GM23338 (cell line): ENCODE results near the gene GNG12. TPM values are rescaled to one million over a fixed set of nuclear protein-coding genes. Genes with fewer than 3 reads are reported as not detected.

Experiments
- ATAC-seq: fragments of 200-7000 bp; cut with Tn5 transposase; 3 replicates; pipeline ENCODE4 v1.9.1; 2020
- DNase-seq: peaks from one replicate; pipeline ENCODE4 v3.0.0-alpha.2; 2015; ENCODE audit warnings: low spot score
- H2AFZ ChIP-seq: fragments of 200-600 bp; sonication (generic); 2 replicates; pipeline ENCODE4 v1.8.0; 2016; ENCODE audit warnings: antibody characterized with exemption, mild to moderate bottlenecking, moderate library complexity
- H3F3A ChIP-seq: fragments of 200-600 bp; sonication (generic); replicated peaks from 2 replicates; pipeline ENCODE4 v1.8.0; 2017; ENCODE audit warnings: antibody characterized with exemption, mixed run types, low read depth
- H3K27ac ChIP-seq: fragments of 200-600 bp; sonication (generic); 2 replicates; pipeline ENCODE4 v1.6.1; 2016; ENCODE audit warnings: low read depth
- H3K27me3 ChIP-seq: fragments of 200-600 bp; sonication (generic); 2 replicates; pipeline ENCODE4 v1.8.0; 2016; ENCODE audit warnings: mild to moderate bottlenecking, mixed run types, moderate library complexity; ENCODE audit not compliant: insufficient read depth
- H3K36me3 ChIP-seq: fragments of 200-600 bp; sonication (generic); 2 replicates; pipeline ENCODE4 v1.8.0; 2016; ENCODE audit warnings: mild to moderate bottlenecking; ENCODE audit not compliant: insufficient read depth
- H3K4me1 ChIP-seq: fragments of 200-600 bp; sonication (generic); 2 replicates; pipeline ENCODE4 v1.8.0; 2016; ENCODE audit warnings: mild to moderate bottlenecking, moderate library complexity; ENCODE audit not compliant: insufficient read depth
- H3K4me2 ChIP-seq: fragments of 200-600 bp; sonication (generic); 2 replicates; pipeline ENCODE4 v1.7.1; 2017; ENCODE audit warnings: mixed run types
- H3K4me3 ChIP-seq: fragments of 200-600 bp; sonication (generic); 2 replicates; pipeline ENCODE4 v1.6.1; 2016; ENCODE audit warnings: mixed run types
- H3K79me2 ChIP-seq: fragments of 200-600 bp; sonication (generic); replicated peaks from 2 replicates; pipeline ENCODE4 v1.8.0; 2017; ENCODE audit warnings: mild to moderate bottlenecking; ENCODE audit not compliant: insufficient read depth
- H3K9me2 ChIP-seq: fragments of 200-600 bp; sonication (generic); 2 replicates; pipeline ENCODE4 v1.8.0; 2017; ENCODE audit not compliant: insufficient read depth
- H4K20me1 ChIP-seq: fragments of 200-600 bp; sonication (generic); replicated peaks from 2 replicates; pipeline ENCODE4 v1.8.0; 2017; ENCODE audit warnings: mild to moderate bottlenecking; ENCODE audit not compliant: insufficient read depth
- H3K27ac Mint-ChIP-seq: 2 replicates; pipeline ENCODE4 v1.8.0; 2020; ENCODE audit warnings: inconsistent platforms, mild to moderate bottlenecking, moderate library complexity, mixed read lengths
- H3K27me3 Mint-ChIP-seq: 3 replicates; pipeline ENCODE4 v1.8.0; 2022; ENCODE audit warnings: low read depth, mild to moderate bottlenecking, moderate library complexity, mixed read lengths, inconsistent platforms; ENCODE audit not compliant: insufficient read depth, poor library complexity
- H3K36me3 Mint-ChIP-seq: 3 replicates; pipeline ENCODE4 v1.8.0; 2021; ENCODE audit warnings: low read depth, mild to moderate bottlenecking, inconsistent platforms, moderate library complexity, mixed read lengths
- H3K4me1 Mint-ChIP-seq: 3 replicates; pipeline ENCODE4 v1.8.0; 2020; ENCODE audit warnings: mild to moderate bottlenecking, inconsistent platforms, mixed read lengths
- H3K4me3 Mint-ChIP-seq: 3 replicates; pipeline ENCODE4 v1.8.0; 2021; ENCODE audit warnings: moderate library complexity, mild to moderate bottlenecking, inconsistent platforms, mixed read lengths
- H3K9me3 Mint-ChIP-seq: 3 replicates; pipeline ENCODE4 v1.8.0; 2020; ENCODE audit warnings: moderate library complexity, mild to moderate bottlenecking, inconsistent platforms, mixed read lengths
- CREB1 ChIP-seq: fragments of 250-450 bp; sonication (Bioruptor Pico); IDR thresholded peaks from 2 replicates; pipeline ENCODE4 v1.5.0; 2020; ENCODE audit warnings: low read depth, mild to moderate bottlenecking, moderate library complexity
- CTCF ChIP-seq, 2 experiments: fragments of 200-600 bp in 1 of 2; sonication (generic) in 1 of 2; conservative IDR thresholded peaks; 2 replicates each; pipeline versions ENCODE4 v1.5.1 to v1.6.1; 2016 to 2017; ENCODE audit warnings: antibody characterized with exemption in 2 of 2, low read depth in 2 of 2, mild to moderate bottlenecking in 2 of 2, moderate library complexity in 1 of 2
- REST ChIP-seq: IDR thresholded peaks from one replicate; pipeline ENCODE4 v1.6.1; 2018; ENCODE audit warnings: antibody characterized with exemption; ENCODE audit not compliant: unreplicated experiment
- ZNF331 ChIP-seq: fragments of 250-450 bp; sonication (Bioruptor Pico); IDR thresholded peaks from 2 replicates; pipeline ENCODE4 v1.5.0; 2020; ENCODE audit warnings: low read depth, mild to moderate bottlenecking, moderate library complexity
- ZNF462 ChIP-seq: fragments of 250-450 bp; sonication (Bioruptor Pico); IDR thresholded peaks from 2 replicates; pipeline ENCODE4 v1.5.0; 2020; ENCODE audit warnings: mild to moderate bottlenecking, moderate library complexity
- polyA plus RNA-seq: library from polyadenylated mRNA; unstranded; fragments of >200 nt; fragmentation: Nextera tagmentation; extraction: Ambion mirVana; gene quantifications from 2 replicates; pipeline ENCODE4 v1.2.1, GENCODE V29; 2016
- total RNA-seq: library from RNA; depleted of rRNA; stranded (reverse); fragments of >200 nt; shearing (Covaris generic); gene quantifications from 2 replicates; pipeline ENCODE4 v1.2.3, GENCODE V29; 2014

The GNG12 gene
- total and polyA plus RNA-seq, 2 experiments from 2014 or later, result 13.4 to 33.0 TPM

- Mint-ChIP-seq H3K36me3 (peaks cover 29% of the 10 kb centered on the region), H3K4me3 (no peak overlapping the region), H3K27me3 (peaks cover 4% of the 10 kb centered on the region), H3K9me3 (peaks cover 22% of the 10 kb centered on the region), H3K4me1 (peaks cover 29% of the 10 kb centered on the region), H3K27ac (no peak overlapping the region)
- TF ChIP-seq CTCF (conservative IDR thresholded peaks at IDR 0.05; ENCODE audit: low read depth in 2 of 2) (no peak), CREB1 (CRISPR knock-in tag) (no peak), REST (no peak), ZNF331 (CRISPR knock-in tag) (no peak), ZNF462 (CRISPR knock-in tag) (no peak)
- Histone ChIP-seq H3K36me3 (peaks cover 4% of the 10 kb centered on the region; the same call in 1 of the 2 replicates), H2AFZ (no peak overlapping the region), H3K4me1 (peaks cover 34% of the 10 kb centered on the region), H3K4me3 (no peak overlapping the region), H3K27ac (no peak overlapping the region), H3K4me2 (no peak overlapping the region), H3F3A (no peaks in the 10 kb centered on the region), H4K20me1 (no peaks in the 10 kb centered on the region), H3K79me2 (peaks cover 41% of the 10 kb centered on the region), H3K9me2 (no peaks in the 10 kb centered on the region), H3K27me3 (no peaks in the 10 kb centered on the region)
- ATAC-seq (no peak), DNase-seq (no peak)
Observed at GRCh38 chr1:67817319-67817718, 15.9 kb downstream of the GNG12 start.
